Liver (tissue), 9 donors: ENCODE measurements around the gene TEX14. TPM values are rescaled to one million over a fixed set of nuclear protein-coding genes. Genes with fewer than 3 reads are reported as not detected.

Experiments
- DNase-seq: peaks from one replicate; pipeline ENCODE4 v3.0.0-alpha.2; 2017; ENCODE audit warnings: low spot score
- H3K27ac ChIP-seq, 2 donors: one replicate each; pipeline ENCODE4 v1.7.0; 2013; ENCODE audit warnings: inconsistent platforms in 2 of 2, low read length in 2 of 2, control low read depth in 1 of 2, low read depth in 1 of 2, mild to moderate bottlenecking in 1 of 2
- H3K27me3 ChIP-seq, 4 donors: one replicate each; pipeline versions ENCODE4 v1.6.1 to v1.7.0; 2013; ENCODE audit warnings: low read length in 3 of 4, inconsistent platforms in 1 of 4, mild to moderate bottlenecking in 1 of 4, moderate library complexity in 1 of 4; ENCODE audit not compliant: control insufficient read depth in 4 of 4, insufficient read depth in 4 of 4
- H3K36me3 ChIP-seq, 4 donors: one replicate each; pipeline versions ENCODE4 v1.6.1 to v1.7.0; 2013; ENCODE audit warnings: low read length in 3 of 4, mild to moderate bottlenecking in 3 of 4, low read depth in 1 of 4, moderate library complexity in 1 of 4; ENCODE audit not compliant: control insufficient read depth in 4 of 4, insufficient read depth in 3 of 4
- H3K4me1 ChIP-seq, 4 donors: one replicate each; pipeline versions ENCODE4 v1.6.1 to v1.7.0; 2013; ENCODE audit warnings: low read length in 3 of 4, mild to moderate bottlenecking in 3 of 4, moderate library complexity in 1 of 4; ENCODE audit not compliant: control insufficient read depth in 4 of 4, insufficient read depth in 4 of 4
- H3K4me3 ChIP-seq, 3 donors: one replicate each; pipeline versions ENCODE4 v1.6.1 to v1.7.0; 2013; ENCODE audit warnings: low read length in 3 of 3, control low read depth in 1 of 3, low read depth in 1 of 3, mild to moderate bottlenecking in 1 of 3
- H3K9ac ChIP-seq, 2 donors: one replicate each; pipeline ENCODE4 v1.7.0; 2013; ENCODE audit warnings: low read length in 2 of 2, mild to moderate bottlenecking in 2 of 2, moderate library complexity in 2 of 2, control low read depth in 1 of 2, low read depth in 1 of 2
- H3K9me3 ChIP-seq, 4 donors: one replicate each; pipeline versions ENCODE4 v1.6.1 to v1.7.0; 2013; ENCODE audit warnings: low read length in 3 of 4; ENCODE audit not compliant: control insufficient read depth in 4 of 4
- CTCF ChIP-seq: fragments of 150-350 bp; IDR thresholded peaks from 2 replicates; pipeline ENCODE4 v1.5.1; 2017; ENCODE audit warnings: improper control_type of control experiment, low read depth, low read length; ENCODE audit not compliant: missing input control
- FOXA2 ChIP-seq: IDR thresholded peaks from 2 replicates; pipeline ENCODE4 v1.6.1; 2016; ENCODE audit warnings: antibody characterized with exemption
- GABPA ChIP-seq, 2 donors: IDR thresholded peaks in 1 of 2; conservative IDR thresholded peaks in 1 of 2; 2 replicates each; pipeline ENCODE4 v1.6.1; 2016; ENCODE audit warnings: antibody characterized with exemption in 2 of 2, mild to moderate bottlenecking in 1 of 2, moderate library complexity in 1 of 2
- JUND ChIP-seq, 2 donors: IDR thresholded peaks; 2 replicates each; pipeline ENCODE4 v1.6.1; 2016; ENCODE audit warnings: antibody characterized with exemption in 2 of 2
- RAD21 ChIP-seq, 2 donors: IDR thresholded peaks; 2 replicates each; pipeline ENCODE4 v1.6.1; 2016; ENCODE audit warnings: antibody characterized with exemption in 2 of 2, mild to moderate bottlenecking in 2 of 2
- REST ChIP-seq: IDR thresholded peaks from 2 replicates; pipeline ENCODE4 v1.6.1; 2016; ENCODE audit warnings: antibody characterized with exemption, mild to moderate bottlenecking
- RXRA ChIP-seq, 2 donors: IDR thresholded peaks; 2 replicates each; pipeline ENCODE4 v1.6.1; 2017 to 2018; ENCODE audit warnings: antibody characterized with exemption in 2 of 2, mild to moderate bottlenecking in 1 of 2
- ZBTB33 ChIP-seq: IDR thresholded peaks from 2 replicates; pipeline ENCODE4 v1.6.1; 2016; ENCODE audit warnings: antibody characterized with exemption
- WGBS: extraction: QIAGEN DNeasy Blood & Tissue Kit; methylation state at CpG from one replicate; pipeline ENCODE4 v1.1.7; 2013; 5-methylcytosine and 5-hydroxymethylcytosine counted together
- polyA plus RNA-seq, 2 donors: library from polyadenylated mRNA; stranded (reverse) in 1 of 2; unstranded in 1 of 2; fragments of 200-250 nt in 1 of 2; fragments of >200 nt in 1 of 2; fragmentation: Nextera tagmentation in 1 of 2; extraction: Ambion mirVana in 1 of 2; gene quantifications; one replicate each; pipeline versions ENCODE4 v1.2.1 to v1.2.3, GENCODE V29; 2013 to 2015
- total RNA-seq, 2 donors: library from RNA; depleted of rRNA; stranded (reverse); fragments of >200 nt; gene quantifications; one replicate each; pipeline ENCODE4 v1.2.3, GENCODE V29; 2014
- TF ChIP-seq, protein P1 (sequence below): IDR thresholded peaks from 2 replicates; pipeline ENCODE4 v1.6.1; 2016; ENCODE audit warnings: antibody characterized with exemption
- TF ChIP-seq, protein P2 (sequence below): IDR thresholded peaks from 2 replicates; pipeline ENCODE4 v1.6.1; 2016; ENCODE audit warnings: antibody characterized with exemption
- donor health status: healthy.
- donor health status: healthy.
- donor health status: healthy.
- donor health status: healthy.
- donor health status: healthy.

The TEX14 gene
- total and polyA plus RNA-seq, 4 donors = 0.01 to 0.17 (median 0.13) TPM

GRCh38 chr17:58661499-58661898 is 30.3 kb downstream of the TEX14 start:
- 92% methylated on average over 26 of the region's 26 CpGs for WGBS
- no peak for DNase-seq

More at GRCh38 chr17:58661499-58661898, 30.3 kb downstream of the TEX14 start:
- Histone ChIP-seq H3K27ac (no peak overlapping the region), H3K36me3 (no peaks in the 10 kb centered on the region), H3K27me3 (no peaks in the 10 kb centered on the region), H3K4me1 (peaks cover 0 to 4% (median 1%) of the 10 kb centered on the region in 4 donors), H3K9ac (no peak overlapping the region), H3K4me3 (no peak overlapping the region), H3K9me3 (no peaks in the 10 kb centered on the region)
- TF ChIP-seq FOXA2 (no peak), JUND (IDR thresholded peaks at IDR 0.05) (no peak), GABPA (IDR thresholded peaks at IDR 0.05 in 1 of 2, conservative IDR thresholded peaks at IDR 0.05 in 1 of 2) (no peak), RXRA (IDR thresholded peaks at IDR 0.05) (no peak), CTCF (no peak), REST (no peak), ZBTB33 (no peak), RAD21 (IDR thresholded peaks at IDR 0.05) (no peak)
- TF ChIP-seq, protein P1, sequence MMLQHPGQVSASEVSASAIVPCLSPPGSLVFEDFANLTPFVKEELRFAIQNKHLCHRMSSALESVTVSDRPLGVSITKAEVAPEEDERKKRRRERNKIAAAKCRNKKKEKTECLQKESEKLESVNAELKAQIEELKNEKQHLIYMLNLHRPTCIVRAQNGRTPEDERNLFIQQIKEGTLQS = no peak
- TF ChIP-seq, protein P2, sequence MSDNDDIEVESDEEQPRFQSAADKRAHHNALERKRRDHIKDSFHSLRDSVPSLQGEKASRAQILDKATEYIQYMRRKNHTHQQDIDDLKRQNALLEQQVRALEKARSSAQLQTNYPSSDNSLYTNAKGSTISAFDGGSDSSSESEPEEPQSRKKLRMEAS = no peak
